ENCODE data around the gene ST13.

DNA sequence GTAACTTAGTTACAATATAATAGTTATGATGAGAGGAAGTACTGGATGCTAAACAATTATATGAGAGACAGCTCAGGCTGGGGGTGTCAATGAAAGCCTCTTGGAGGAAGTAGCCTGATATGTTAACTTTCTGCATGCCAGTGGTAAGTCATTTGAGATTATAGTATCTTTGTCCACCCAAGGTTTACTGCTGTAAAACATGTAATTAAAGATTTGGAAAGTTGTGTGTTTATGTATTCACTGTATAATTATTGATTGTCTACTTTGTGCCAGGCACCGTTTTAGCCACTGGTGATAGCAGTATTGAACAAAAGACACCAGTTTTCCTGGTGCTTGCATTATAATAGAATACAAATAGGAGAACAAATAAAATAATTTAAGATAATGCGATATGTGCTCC, 6.1 kb upstream of the ST13 start:
- no peak for TF ChIP-seq CTCF (IDR thresholded peaks at IDR 0.05 in 2 of 3, conservative IDR thresholded peaks at IDR 0.05 in 1 of 3; ENCODE audit: borderline replicate concordance in 1 of 3, insufficient read depth in 1 of 3, low read depth in 2 of 3, low read length in 2 of 3)
- no peak for TF ChIP-seq EZH2 (IDR thresholded peaks at IDR 0.05)
- TF ChIP-seq, protein P1, sequence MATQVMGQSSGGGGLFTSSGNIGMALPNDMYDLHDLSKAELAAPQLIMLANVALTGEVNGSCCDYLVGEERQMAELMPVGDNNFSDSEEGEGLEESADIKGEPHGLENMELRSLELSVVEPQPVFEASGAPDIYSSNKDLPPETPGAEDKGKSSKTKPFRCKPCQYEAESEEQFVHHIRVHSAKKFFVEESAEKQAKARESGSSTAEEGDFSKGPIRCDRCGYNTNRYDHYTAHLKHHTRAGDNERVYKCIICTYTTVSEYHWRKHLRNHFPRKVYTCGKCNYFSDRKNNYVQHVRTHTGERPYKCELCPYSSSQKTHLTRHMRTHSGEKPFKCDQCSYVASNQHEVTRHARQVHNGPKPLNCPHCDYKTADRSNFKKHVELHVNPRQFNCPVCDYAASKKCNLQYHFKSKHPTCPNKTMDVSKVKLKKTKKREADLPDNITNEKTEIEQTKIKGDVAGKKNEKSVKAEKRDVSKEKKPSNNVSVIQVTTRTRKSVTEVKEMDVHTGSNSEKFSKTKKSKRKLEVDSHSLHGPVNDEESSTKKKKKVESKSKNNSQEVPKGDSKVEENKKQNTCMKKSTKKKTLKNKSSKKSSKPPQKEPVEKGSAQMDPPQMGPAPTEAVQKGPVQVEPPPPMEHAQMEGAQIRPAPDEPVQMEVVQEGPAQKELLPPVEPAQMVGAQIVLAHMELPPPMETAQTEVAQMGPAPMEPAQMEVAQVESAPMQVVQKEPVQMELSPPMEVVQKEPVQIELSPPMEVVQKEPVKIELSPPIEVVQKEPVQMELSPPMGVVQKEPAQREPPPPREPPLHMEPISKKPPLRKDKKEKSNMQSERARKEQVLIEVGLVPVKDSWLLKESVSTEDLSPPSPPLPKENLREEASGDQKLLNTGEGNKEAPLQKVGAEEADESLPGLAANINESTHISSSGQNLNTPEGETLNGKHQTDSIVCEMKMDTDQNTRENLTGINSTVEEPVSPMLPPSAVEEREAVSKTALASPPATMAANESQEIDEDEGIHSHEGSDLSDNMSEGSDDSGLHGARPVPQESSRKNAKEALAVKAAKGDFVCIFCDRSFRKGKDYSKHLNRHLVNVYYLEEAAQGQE (IDR thresholded peaks at IDR 0.05; ENCODE audit: low read depth), result no peak
- TF ChIP-seq, protein P2, sequence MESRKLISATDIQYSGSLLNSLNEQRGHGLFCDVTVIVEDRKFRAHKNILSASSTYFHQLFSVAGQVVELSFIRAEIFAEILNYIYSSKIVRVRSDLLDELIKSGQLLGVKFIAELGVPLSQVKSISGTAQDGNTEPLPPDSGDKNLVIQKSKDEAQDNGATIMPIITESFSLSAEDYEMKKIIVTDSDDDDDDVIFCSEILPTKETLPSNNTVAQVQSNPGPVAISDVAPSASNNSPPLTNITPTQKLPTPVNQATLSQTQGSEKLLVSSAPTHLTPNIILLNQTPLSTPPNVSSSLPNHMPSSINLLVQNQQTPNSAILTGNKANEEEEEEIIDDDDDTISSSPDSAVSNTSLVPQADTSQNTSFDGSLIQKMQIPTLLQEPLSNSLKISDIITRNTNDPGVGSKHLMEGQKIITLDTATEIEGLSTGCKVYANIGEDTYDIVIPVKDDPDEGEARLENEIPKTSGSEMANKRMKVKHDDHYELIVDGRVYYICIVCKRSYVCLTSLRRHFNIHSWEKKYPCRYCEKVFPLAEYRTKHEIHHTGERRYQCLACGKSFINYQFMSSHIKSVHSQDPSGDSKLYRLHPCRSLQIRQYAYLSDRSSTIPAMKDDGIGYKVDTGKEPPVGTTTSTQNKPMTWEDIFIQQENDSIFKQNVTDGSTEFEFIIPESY (IDR thresholded peaks at IDR 0.05; ENCODE audit: extremely low read depth, insufficient replicate concordance, low read length), result no peak
- TF ChIP-seq, protein P3, sequence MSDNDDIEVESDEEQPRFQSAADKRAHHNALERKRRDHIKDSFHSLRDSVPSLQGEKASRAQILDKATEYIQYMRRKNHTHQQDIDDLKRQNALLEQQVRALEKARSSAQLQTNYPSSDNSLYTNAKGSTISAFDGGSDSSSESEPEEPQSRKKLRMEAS (IDR thresholded peaks at IDR 0.05), result no peak
- no peak for TF ChIP-seq RAD21 (IDR thresholded peaks at IDR 0.05; ENCODE audit: low read depth)
- TF ChIP-seq POLR2A (IDR thresholded peaks at IDR 0.05; ENCODE audit: borderline replicate concordance, extremely low read depth, insufficient read depth, insufficient read length), result no peak
- TF ChIP-seq CEBPB (IDR thresholded peaks at IDR 0.05; ENCODE audit: low read depth), result no peak
- no peak for TF ChIP-seq POLR2AphosphoS5 (IDR thresholded peaks at IDR 0.05; ENCODE audit: low read depth, low read length)
- TF ChIP-seq SP1 (IDR thresholded peaks at IDR 0.05; ENCODE audit: low read depth), result no peak
- TF ChIP-seq EZH2phosphoT487 (IDR thresholded peaks at IDR 0.05; ENCODE audit: borderline replicate concordance), result no peak
- TF ChIP-seq FOSL1 (IDR thresholded peaks at IDR 0.05; ENCODE audit: low read depth), result no peak
- TF ChIP-seq EGR1 (IDR thresholded peaks at IDR 0.05; ENCODE audit: low read depth), result no peak
- no peak for TF ChIP-seq SIN3A (IDR thresholded peaks at IDR 0.05; ENCODE audit: low read depth)

All from HCT116 (cell line).